Activated effector memory CD4-positive, alpha-beta T cell treated with Interleukin-2 at 50 U/mL for 16 hours (primary cell): ENCODE results near the gene CEP19.

Experiments used
- DNase-seq: peaks from one replicate; pipeline ENCODE4 v3.0.0-alpha.2; 2020

The CEP19 gene

DNA sequence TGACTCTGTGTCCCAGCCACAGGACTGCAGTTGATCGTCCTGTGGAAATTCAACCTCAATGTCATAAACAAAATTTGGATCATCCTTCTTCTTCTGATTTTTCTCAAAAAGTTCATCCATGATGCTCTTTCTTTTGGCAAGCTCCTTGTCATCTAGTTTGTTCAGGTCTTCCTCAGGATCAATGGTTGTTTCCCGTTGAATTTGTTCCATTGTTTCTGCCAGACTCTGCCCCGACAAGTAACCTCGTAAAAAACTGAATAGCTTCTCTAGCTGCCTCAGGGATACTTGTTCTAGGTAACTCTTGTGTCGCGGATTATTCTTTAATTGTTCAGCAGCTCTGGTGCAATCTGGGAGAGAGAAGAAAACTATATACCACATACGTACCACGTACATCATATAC is 4.5 kb downstream of the CEP19 start:
- DNase-seq: no peak

DNA sequence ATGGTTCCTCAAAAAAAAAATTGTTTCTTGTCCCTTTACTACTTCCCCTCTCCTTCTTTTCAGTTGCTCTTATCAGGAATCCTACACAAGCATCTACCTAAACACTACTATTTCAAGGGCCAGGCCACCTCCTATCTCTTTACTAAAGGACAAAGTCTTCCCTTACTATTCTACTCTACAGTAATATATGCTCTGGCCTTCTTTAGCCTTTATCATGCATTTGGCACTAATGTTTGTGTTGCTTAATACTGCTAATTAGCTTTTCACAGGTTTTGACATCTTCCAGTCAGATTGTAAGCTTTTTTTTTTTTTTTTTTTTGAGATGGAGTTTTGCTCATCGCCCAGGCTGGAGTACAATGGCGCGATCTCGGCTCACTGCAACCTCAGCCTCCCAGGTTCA is 5.3 kb downstream of the CEP19 start:
- DNase-seq: no peak

- DNase-seq: no peak
Measured at GRCh38 chr3:196706327-196706726, 5.7 kb downstream of the CEP19 start.

DNA sequence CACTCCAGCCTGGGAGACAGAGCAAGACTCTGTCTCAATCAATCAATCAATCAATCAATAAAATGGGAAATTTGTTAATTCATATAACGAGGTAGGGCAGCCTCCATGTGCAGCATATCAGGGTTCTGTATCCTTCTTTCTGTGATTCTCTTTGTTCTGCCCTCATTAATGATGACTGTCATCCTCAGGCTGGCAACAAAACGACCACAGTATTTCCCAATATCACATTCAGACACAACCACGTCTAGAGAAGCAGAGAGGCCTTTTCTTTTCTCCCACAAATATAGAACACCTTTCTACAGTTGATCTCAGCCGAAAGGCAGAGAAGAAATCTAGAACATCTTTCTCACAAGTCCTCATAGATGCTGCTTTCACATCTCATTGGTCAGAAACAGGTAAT is 11.2 kb downstream of the CEP19 start:
- no peak for DNase-seq

DNA sequence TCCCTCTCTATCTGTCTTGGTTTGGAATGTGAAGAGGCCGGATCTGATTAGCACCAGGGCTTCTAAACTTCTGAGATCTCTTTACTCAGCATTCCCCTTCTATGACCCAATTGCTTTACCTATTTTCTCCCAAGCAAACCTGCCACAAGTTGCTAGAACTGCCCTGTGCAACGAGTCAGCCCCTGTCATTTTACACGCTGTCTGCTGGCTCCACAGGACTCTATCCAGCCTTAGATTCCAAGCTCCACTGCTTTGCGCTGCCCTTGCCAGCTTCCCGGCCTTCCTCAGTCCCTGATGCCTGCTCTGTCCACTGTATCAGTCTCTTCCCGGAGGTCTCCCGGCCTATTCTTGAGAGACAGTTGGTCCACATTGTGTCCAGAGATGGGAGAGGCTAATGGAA is 12.3 kb downstream of the CEP19 start:
- no peak for DNase-seq

- no peak for DNase-seq
Measured at GRCh38 chr3:196697270-196697669, 14.8 kb downstream of the CEP19 start.

DNA sequence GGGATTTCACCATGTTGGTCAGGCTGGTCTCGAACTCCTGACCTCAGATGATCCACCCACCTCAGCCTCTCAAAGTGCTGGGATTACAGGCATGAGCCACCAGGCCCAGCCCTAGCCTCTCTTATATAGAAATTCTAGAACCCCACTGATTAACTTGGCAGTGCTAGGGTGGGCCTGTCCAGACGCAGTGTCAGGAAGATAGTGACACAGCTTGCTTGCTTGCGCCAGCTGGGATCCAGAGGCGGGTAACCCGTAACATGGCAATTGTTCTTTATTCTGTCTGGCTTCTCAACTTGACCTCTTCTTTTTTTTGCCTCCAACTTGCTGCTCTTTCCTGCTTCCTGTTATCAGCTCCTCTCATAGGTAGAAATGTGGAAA is 16.2 kb downstream of the CEP19 start:
- no peak for DNase-seq

DNA sequence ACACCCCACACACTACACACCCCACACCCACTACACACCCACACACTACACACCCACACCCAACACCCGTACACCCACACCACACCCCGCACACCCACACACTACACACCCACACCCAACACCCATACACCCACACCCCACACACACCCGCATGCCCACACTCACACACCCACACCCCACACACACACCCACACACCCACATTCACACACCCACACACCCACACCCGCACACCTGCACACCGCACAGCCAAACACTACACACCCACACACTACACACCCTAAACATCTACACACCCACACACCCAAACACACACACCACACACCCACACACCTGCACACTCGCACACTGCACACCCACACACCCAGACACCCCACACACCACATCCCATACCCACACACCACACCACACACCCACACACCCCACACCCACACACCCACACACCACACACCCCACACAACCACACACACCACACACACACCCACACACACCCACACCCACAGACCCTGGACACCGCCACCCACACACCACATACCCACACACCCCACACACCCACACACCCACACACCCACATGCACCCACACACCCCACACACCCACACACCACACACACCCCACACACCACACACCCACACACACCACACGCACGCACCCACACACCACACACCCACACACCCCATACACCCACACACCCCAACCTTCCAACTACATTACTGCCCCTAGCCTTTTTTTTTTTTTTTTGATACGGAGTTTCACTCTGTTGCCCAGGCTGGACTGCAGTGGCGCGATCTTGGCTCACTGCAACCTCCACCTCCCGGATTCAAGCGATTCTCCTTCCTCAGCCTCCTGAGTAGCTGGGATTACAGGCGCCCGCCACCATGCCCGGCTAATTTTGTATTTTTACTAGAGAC is 16.9 kb downstream of the CEP19 start:
- DNase-seq: no peak

GRCh38 chr3:196694202-196694638 is 17.8 kb downstream of the CEP19 start:
- DNase-seq: no peak

GRCh38 chr3:196691386-196691785 is 20.7 kb downstream of the CEP19 start:
- no peak for DNase-seq

DNA sequence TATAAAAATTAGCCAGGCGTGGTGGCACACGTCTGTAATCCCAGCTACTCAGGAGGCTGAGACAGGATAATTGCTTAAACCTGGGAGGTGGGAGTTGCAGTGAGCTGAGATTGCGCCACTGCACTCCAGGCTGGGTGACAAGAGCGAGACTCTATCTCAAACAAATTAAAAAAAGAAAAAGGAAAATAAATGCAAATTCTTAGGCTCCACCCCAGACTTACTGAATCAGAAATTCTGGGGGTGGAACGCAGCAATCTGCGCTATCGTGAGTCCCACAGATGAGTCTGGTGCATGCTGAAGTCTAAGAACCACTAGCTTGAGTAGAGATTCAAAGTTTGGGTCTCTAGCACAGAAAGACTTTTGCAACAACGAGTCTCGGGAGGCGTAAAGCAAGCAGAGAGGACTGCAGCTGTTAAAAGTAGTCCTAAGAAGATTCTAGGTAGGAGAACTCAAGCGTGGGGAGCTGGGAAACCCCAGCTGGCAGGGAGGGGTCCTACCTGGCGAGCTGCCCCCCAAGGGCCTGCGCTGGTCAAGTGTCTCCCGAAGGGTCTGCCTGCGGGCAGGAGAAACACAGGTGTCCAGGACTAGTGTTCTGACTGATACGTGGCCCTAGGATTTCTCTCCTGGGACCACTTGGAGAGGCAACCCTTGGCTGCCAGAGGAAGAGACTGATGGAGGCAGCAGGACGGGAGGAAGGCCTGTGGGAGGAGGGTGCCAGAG is 21.9 kb downstream of the CEP19 start:
- no peak for DNase-seq

DNA sequence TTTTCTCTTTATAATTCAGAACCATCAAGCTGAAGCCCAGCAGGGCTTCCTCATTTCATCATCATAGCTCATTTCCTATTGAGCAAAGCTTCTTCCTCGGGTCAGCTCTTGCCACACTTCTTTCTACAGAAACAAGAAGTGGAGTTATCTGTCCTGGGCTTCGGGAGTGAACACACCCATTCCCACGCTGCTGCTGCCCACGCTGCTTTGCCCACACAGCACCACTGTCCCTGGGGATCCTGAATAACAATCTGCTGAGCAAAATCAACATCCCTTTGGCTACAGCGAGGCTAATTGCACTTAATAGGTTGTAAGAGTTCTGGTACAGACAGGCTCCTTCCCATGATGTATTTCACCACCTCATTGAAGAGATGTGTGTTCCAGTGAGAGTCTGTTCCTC is 23.7 kb downstream of the CEP19 start:
- DNase-seq: no peak

- DNase-seq: no peak
Measured at GRCh38 chr3:196686436-196686835, 25.6 kb downstream of the CEP19 start.

- peak; percentile 44 for DNase-seq
Measured at GRCh38 chr3:196684548-196685407, 27.3 kb downstream of the CEP19 start.

DNA sequence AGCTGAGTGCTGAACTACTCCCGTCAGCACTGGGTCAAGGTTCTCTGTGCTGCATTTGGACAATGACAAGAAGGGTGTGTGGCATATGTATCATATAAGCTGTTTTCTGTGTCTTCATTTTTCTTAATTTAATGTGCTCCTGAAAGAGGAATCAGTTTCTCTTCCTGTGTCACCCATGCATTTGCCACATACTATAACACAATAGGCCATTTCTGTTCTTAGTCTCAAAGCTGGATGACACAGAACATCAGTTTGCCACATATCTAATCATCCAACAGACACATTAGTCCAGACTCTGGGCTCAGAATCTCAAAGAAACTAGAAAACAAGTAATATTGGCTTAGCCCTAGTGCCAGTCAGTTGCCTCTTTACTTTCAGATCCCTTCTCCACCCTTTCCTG is 34.1 kb downstream of the CEP19 start:
- DNase-seq: no peak

DNA sequence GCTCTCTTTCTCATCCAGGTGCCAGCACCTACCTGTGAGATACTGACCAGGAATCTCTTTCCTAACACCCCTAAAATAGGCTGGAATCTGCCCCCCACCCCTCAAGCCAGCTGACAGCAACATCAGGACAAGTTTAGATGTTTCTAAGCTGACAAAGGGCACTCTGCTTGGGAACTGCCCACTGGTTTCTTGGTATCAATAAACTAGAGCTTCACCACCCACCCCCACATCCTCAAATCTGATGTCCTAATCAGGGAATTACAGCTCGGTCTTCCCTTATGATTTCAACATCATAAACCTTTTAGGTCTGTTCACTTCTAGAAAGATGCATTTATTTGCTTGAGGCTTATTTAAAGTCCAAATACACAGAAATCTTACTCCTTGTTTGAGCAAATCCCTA is 34.7 kb downstream of the CEP19 start:
- no peak for DNase-seq

GRCh38 chr3:196673632-196674031 is 38.4 kb downstream of the CEP19 start:
- no peak for DNase-seq

DNA sequence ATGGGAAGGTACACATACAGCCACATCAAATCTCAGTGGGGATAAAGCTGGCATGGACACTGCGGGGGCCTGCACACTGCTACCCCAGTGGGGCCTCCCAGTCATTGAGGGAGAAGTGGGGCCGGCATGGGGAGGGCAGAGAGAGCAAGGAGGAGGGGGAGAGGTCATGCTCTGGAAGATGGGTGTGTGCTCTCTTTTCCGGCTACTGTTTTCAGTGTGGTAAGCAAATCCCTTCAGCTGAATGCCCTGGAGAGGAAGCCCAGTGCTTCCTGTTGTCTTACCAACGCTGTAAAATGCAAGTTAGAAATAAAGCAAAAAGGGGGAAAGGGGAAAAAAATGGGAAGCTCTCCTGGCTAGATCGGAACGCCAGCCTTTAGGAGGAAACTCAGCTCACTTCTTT is 41.7 kb downstream of the CEP19 start:
- DNase-seq: no peak

GRCh38 chr3:196667056-196667825 is 44.8 kb downstream of the CEP19 start:
- no peak for DNase-seq

DNA sequence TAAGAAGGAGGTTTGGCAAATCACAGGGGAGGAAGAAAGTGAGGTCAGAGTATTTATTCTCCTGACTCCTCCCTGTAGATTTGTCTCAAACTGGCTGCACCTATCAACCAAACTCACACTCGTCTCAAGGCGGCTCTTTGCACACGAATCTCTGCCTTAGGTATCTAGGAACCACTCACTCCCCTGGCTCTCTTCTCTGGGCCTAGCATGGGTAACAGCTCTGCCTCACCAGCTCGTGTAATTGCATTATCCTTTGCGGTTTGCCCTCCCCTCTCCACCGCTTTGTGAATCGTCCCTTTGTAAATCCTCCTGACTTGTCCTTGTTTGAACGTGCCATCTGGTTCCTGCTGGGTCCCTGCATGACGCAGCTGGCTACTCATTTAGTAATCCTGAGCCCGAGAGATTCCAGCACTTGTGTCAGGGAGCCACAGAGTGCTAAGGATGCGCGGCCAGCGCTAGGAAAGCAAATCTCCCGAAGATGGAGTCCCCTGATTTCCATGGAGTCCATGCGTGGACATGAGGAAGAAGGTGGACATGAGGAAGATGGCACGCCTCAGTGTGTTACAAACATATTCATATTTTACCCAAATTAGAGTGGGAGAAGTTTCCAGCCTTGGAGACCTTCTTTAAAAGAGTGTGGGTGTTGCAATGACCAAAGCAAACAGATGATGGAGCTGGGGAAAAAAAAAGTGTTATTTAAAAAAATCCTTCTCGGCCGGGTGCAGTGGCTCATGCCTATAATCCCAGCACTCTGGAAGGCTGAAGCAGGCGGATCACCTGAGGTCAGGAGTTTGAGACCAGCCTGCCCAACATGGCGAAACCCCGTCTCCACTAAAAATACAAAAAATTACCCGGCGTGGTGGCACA is 45.8 kb downstream of the CEP19 start:
- DNase-seq: no peak
